ENCODE measurements around the gene SPAST.
"Not testable (repeated sequence)": the region's sequence is repeated elsewhere in the genome, so short reads cannot be mapped to it uniquely, and the experiment has no call there.

Gene SPAST

DNA sequence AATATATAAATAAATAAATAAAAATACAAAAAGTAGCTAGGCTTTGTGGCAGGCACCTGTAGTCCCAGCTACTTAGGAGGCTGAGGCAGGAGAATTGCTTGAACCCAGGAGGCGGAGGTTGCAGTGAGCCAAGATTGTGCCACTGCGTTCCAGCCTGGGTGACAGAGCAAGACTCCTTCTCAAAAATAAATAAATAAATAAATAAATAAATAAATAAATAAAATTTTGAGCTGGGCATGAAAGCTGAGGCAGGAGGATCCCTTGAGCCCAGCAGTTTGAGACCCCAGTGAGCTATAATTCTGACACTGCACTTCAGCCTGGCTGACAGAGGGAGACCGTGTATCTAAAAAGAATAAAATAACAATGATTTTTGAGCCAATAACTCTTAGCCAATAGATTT lies 8.8 kb upstream of the SPAST start:
- H3K36me3 ChIP-seq (ENCODE audit: control insufficient read depth in 4 of 4, insufficient read depth in 4 of 4, low read length in 3 of 4); H3K27me3 ChIP-seq (replicated peaks in 2 of 5; ENCODE audit: control insufficient read depth in 4 of 5, insufficient read depth in 5 of 5, low read length in 4 of 5); H3K27ac ChIP-seq (ENCODE audit: insufficient read depth in 1 of 2, low read depth in 1 of 2, low read length in 2 of 2, poor library complexity in 1 of 2, severe bottlenecking in 2 of 2); DNase-seq; H3K9me3 ChIP-seq (ENCODE audit: control extremely low read depth in 1 of 5, control insufficient read depth in 4 of 5, insufficient read depth in 2 of 5, low read depth in 1 of 5, low read length in 4 of 5); H3K4me1 ChIP-seq (ENCODE audit: control extremely low read depth in 1 of 4, control insufficient read depth in 4 of 4, insufficient read depth in 4 of 4, low read length in 3 of 4); H3K4me3 ChIP-seq (ENCODE audit: control insufficient read depth in 1 of 7, extremely low read depth in 1 of 7, insufficient read depth in 4 of 7, low read depth in 2 of 7, low read length in 6 of 7): not testable (repeated sequence)
- ChIA-PET POLR2A (interaction anchor here (1.0 kb wide), 1 partner anchor 10 kb away, joined by 4 read pairs; no protein-coding TSS in a partner anchor), CTCF (interaction anchor here (1.2 kb wide), 1 partner anchor 15 kb away, joined by 6 read pairs; the partner anchor contains the start of gene DPY30)
- WGBS (ENCODE audit: insufficient coverage), result no CpG with 5 or more reads among the region's 3 CpGs

DNA sequence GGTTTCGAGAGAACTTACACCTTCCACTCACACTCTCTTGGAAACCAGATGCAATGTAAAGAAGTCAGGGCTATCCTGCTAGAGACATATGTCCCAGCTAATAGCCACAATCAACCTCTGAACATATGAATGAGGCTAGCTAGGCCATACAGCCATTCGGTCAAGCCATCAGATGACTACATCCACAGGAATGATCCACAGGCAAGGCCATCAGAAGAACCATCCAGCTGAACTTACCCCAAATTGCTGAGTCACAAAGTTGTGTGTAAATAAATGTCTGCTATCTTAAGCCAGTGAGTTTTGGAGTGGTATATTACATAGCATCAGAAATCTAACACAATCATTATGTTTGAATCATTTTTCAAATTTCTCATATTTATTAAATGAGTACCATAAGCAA lies 5.2 kb upstream of the SPAST start:
- no peak overlapping the region for H3K27ac ChIP-seq (ENCODE audit: insufficient read depth in 1 of 2, low read depth in 1 of 2, low read length in 2 of 2, poor library complexity in 1 of 2, severe bottlenecking in 2 of 2)
- H3K4me3 ChIP-seq (ENCODE audit: control insufficient read depth in 1 of 7, extremely low read depth in 1 of 7, insufficient read depth in 4 of 7, low read depth in 2 of 7, low read length in 6 of 7), result no peak overlapping the region
- H3K27me3 ChIP-seq (replicated peaks in 2 of 5; ENCODE audit: control insufficient read depth in 4 of 5, insufficient read depth in 5 of 5, low read length in 4 of 5), result no peaks in the 10 kb centered on the region
- CTCF ChIA-PET, result interaction anchor here (3.1 kb wide), 1 partner anchor 18 kb away, joined by 8 read pairs; the partner anchor contains the start of gene DPY30
- WGBS (ENCODE audit: insufficient coverage), result no CpG with 5 or more reads among the region's 2 CpGs
- POLR2A ChIA-PET, result interaction anchor here (0.6 kb wide), 1 partner anchor 9 kb away, joined by 4 read pairs; no protein-coding TSS in a partner anchor
- peaks cover 4 to 10% (median 9%) of the 10 kb centered on the region in 4 experiments for H3K4me1 ChIP-seq (ENCODE audit: control extremely low read depth in 1 of 4, control insufficient read depth in 4 of 4, insufficient read depth in 4 of 4, low read length in 3 of 4)
- no peaks in the 10 kb centered on the region for H3K36me3 ChIP-seq (ENCODE audit: control insufficient read depth in 4 of 4, insufficient read depth in 4 of 4, low read length in 3 of 4)
- DNase-seq, result no peak
- no peaks in the 10 kb centered on the region for H3K9me3 ChIP-seq (ENCODE audit: control extremely low read depth in 1 of 5, control insufficient read depth in 4 of 5, insufficient read depth in 2 of 5, low read depth in 1 of 5, low read length in 4 of 5)

DNA sequence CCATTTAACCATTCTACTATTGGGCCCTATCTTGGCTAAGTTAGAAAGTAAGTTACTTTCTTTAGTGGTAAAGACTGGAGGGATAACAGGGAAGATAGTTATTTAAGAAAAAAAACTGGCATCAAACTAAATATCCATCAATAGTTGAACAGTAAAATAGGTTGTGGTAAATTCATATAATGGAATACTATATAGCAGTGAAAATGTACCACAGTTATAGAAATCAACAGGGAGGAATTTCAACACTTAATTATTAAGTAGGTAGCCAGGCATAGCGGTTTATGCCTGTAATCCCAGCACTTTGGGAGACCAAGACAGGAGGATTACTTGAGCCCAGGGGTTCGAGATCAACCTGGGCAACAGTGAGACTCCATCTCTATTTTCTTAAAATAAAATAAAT lies 3.1 kb upstream of the SPAST start:
- peaks cover 9 to 18% (median 13%) of the 10 kb centered on the region in 4 experiments for H3K4me1 ChIP-seq (ENCODE audit: control extremely low read depth in 1 of 4, control insufficient read depth in 4 of 4, insufficient read depth in 4 of 4, low read length in 3 of 4)
- H3K36me3 ChIP-seq (ENCODE audit: control insufficient read depth in 4 of 4, insufficient read depth in 4 of 4, low read length in 3 of 4), result no peaks in the 10 kb centered on the region
- DNase-seq, result no peak
- ChIA-PET CTCF (interaction anchor here (0.7 to 3.1 kb wide), 2 partner anchors 20 to 21 kb away, joined by 3 to 8 read pairs; partner anchors contain the start of gene DPY30), POLR2A (no interaction called here)
- no peak overlapping the region for H3K4me3 ChIP-seq (ENCODE audit: control insufficient read depth in 1 of 7, extremely low read depth in 1 of 7, insufficient read depth in 4 of 7, low read depth in 2 of 7, low read length in 6 of 7)
- WGBS (ENCODE audit: insufficient coverage), result no CpG with 5 or more reads among the region's 2 CpGs
- no peaks in the 10 kb centered on the region for H3K9me3 ChIP-seq (ENCODE audit: control extremely low read depth in 1 of 5, control insufficient read depth in 4 of 5, insufficient read depth in 2 of 5, low read depth in 1 of 5, low read length in 4 of 5)
- H3K27ac ChIP-seq (ENCODE audit: insufficient read depth in 1 of 2, low read depth in 1 of 2, low read length in 2 of 2, poor library complexity in 1 of 2, severe bottlenecking in 2 of 2), result no peak overlapping the region
- no peaks in the 10 kb centered on the region for H3K27me3 ChIP-seq (replicated peaks in 2 of 5; ENCODE audit: control insufficient read depth in 4 of 5, insufficient read depth in 5 of 5, low read length in 4 of 5)

DNA sequence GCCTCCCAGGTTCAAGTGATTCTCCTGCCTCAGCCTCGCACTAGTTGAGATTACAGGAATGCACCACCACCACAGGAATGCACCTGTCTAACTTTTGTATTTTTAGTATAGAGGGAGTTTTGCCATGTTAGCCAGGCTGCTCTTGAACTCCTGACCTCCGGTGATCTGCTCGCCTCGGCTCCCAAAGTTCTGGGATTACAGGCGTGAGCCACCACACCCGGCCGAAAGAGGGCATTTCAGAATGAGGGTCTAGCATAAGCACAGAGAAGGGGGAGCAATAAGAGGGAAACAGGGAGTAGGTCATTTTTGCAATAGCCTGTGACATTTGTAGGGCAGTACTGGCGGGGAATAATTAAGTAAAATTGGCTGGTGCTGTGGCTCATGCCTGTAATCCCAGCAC lies 1.9 kb upstream of the SPAST start:
- CTCF ChIA-PET, result interaction anchor here (1.2 to 1.3 kb wide), 2 partner anchors 13 to 21 kb away, joined by 4 to 6 read pairs; partner anchors contain the start of gene DPY30
- POLR2A ChIA-PET, result interaction anchor here (1.0 to 2.1 kb wide), 2 partner anchors 21 to 53 kb away, joined by 3 to 16 read pairs; partner anchors contain the start of gene DPY30
- Histone ChIP-seq H3K36me3 (ENCODE audit: control insufficient read depth in 4 of 4, insufficient read depth in 4 of 4, low read length in 3 of 4) (peaks cover 0 to 4% (median 2%) of the 10 kb centered on the region in 4 experiments), H3K27me3 (replicated peaks in 2 of 5; ENCODE audit: control insufficient read depth in 4 of 5, insufficient read depth in 5 of 5, low read length in 4 of 5) (no peaks in the 10 kb centered on the region), H3K4me3 (ENCODE audit: control insufficient read depth in 1 of 7, extremely low read depth in 1 of 7, insufficient read depth in 4 of 7, low read depth in 2 of 7, low read length in 6 of 7) (no peak overlapping the region), H3K9me3 (ENCODE audit: control extremely low read depth in 1 of 5, control insufficient read depth in 4 of 5, insufficient read depth in 2 of 5, low read depth in 1 of 5, low read length in 4 of 5) (no peaks in the 10 kb centered on the region), H3K27ac (ENCODE audit: insufficient read depth in 1 of 2, low read depth in 1 of 2, low read length in 2 of 2, poor library complexity in 1 of 2, severe bottlenecking in 2 of 2) (no peak overlapping the region), H3K4me1 (ENCODE audit: control extremely low read depth in 1 of 4, control insufficient read depth in 4 of 4, insufficient read depth in 4 of 4, low read length in 3 of 4) (peaks cover 10 to 26% (median 16%) of the 10 kb centered on the region in 4 experiments)
- DNase-seq, result no peak
- WGBS (ENCODE audit: insufficient coverage), result 96% methylated on average over 7 of the region's 8 CpGs

DNA sequence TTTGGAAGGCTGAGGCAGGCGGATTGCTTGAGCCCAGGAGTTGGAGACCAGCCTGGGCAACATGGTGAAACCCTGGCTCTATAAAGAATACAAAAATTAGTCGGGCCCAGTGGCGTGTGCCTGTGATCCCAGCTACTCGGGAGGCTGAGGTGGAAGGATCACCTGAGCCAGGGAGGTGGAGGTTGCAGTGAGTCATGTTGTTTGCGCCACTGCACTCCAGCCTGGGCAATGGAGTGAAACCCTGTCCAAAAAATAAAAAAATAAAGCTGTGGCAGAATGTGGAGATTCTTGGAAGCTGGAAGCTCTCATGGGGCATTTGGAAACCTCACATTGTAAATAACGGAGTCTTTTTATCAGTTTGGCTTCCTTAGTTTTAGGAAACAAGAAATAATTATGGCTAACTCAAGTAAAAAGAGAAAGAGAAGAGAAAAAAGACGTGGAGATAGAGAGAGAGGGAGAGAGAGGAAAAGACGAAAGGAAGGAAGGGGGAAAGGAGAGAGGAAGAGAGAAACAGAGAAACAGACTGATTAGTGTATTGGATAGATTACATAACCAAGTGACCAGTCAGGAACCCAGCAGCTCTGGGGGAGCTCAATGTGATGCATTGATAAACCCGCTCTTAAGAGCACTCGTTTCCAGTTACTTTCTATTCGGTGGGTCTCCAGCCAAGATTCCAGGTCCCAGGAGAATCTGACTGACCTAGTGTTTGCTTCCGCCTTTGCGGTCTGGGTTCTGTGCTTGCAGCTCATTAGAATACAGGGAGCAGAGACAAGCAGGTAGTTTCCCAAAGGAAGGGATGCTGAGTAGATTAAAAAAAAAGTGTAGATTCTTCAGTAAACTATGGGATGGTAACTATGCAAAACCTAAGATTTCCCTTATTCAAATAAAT lies 1.1 kb upstream of the SPAST start:
- POLR2A ChIA-PET, result interaction anchor here (1.0 to 2.1 kb wide), 2 partner anchors 22 to 54 kb away, joined by 3 to 16 read pairs; partner anchors contain the start of gene DPY30
- H3K9me3 ChIP-seq (ENCODE audit: control extremely low read depth in 1 of 5, control insufficient read depth in 4 of 5, insufficient read depth in 2 of 5, low read depth in 1 of 5, low read length in 4 of 5), result no peaks in the 10 kb centered on the region
- H3K4me3 ChIP-seq (ENCODE audit: control insufficient read depth in 1 of 7, extremely low read depth in 1 of 7, insufficient read depth in 4 of 7, low read depth in 2 of 7, low read length in 6 of 7), result peak overlapping the region; percentile 31 to 96 (median 90)
- 51% methylated on average over 10 of the region's 13 CpGs for WGBS (ENCODE audit: insufficient coverage)
- CTCF ChIA-PET, result interaction anchor here (1.1 to 1.4 kb wide), 4 partner anchors 12 to 51 kb away, joined by 3 to 6 read pairs (median 4); partner anchors contain the start of genes DPY30 and MEMO1
- DNase-seq, result peak; percentile 11 to 48 (median 40)
- H3K36me3 ChIP-seq (ENCODE audit: control insufficient read depth in 4 of 4, insufficient read depth in 4 of 4, low read length in 3 of 4), result peaks cover 0 to 4% (median 2%) of the 10 kb centered on the region in 4 experiments
- H3K27ac ChIP-seq (ENCODE audit: insufficient read depth in 1 of 2, low read depth in 1 of 2, low read length in 2 of 2, poor library complexity in 1 of 2, severe bottlenecking in 2 of 2), result peak overlapping the region in 1 of 2 experiments; percentile 91
- H3K27me3 ChIP-seq (replicated peaks in 2 of 5; ENCODE audit: control insufficient read depth in 4 of 5, insufficient read depth in 5 of 5, low read length in 4 of 5), result no peaks in the 10 kb centered on the region
- H3K4me1 ChIP-seq (ENCODE audit: control extremely low read depth in 1 of 4, control insufficient read depth in 4 of 4, insufficient read depth in 4 of 4, low read length in 3 of 4), result peaks cover 10 to 26% (median 16%) of the 10 kb centered on the region in 4 experiments

DNA sequence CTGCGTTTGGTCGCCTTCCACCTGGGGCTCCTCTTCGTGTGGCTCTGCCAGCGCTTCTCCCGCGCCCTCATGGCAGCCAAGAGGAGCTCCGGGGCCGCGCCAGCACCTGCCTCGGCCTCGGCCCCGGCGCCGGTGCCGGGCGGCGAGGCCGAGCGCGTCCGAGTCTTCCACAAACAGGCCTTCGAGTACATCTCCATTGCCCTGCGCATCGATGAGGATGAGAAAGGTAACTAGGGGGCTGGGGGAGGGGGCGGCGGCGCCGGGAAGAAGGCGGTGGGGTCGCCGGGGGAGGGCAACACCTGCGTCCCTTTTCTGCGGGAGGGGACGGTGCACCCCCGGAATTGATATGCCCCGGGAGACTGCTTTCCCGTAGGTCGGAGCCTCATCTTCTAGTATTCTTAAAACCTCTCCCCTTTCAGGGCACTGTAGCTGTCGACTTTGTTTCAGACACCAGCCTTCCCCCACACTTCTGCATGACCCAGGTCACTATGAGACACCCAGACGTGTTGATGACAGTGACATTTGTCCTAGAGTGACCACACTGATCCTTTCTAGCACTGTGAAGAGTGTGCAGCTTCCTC lies 755 bp downstream of the SPAST start:
- CTCF ChIA-PET, result interaction anchor here (1.0 kb wide), 2 partner anchors 24 to 63 kb away, joined by 3 to 4 read pairs; partner anchors contain the start of gene DPY30
- peak; percentile 9 to 34 (median 33) for DNase-seq
- peak overlapping the region in 1 of 2 experiments; percentile 91 for H3K27ac ChIP-seq (ENCODE audit: insufficient read depth in 1 of 2, low read depth in 1 of 2, low read length in 2 of 2, poor library complexity in 1 of 2, severe bottlenecking in 2 of 2)

More for the DNA sequence above, 755 bp downstream of the SPAST start:
- no peaks in the 10 kb centered on the region for H3K9me3 ChIP-seq (ENCODE audit: control extremely low read depth in 1 of 5, control insufficient read depth in 4 of 5, insufficient read depth in 2 of 5, low read depth in 1 of 5, low read length in 4 of 5)
- WGBS (ENCODE audit: insufficient coverage), result 0% methylated on average over 31 of the region's 40 CpGs
- H3K27me3 ChIP-seq (replicated peaks in 2 of 5; ENCODE audit: control insufficient read depth in 4 of 5, insufficient read depth in 5 of 5, low read length in 4 of 5), result no peaks in the 10 kb centered on the region
- H3K4me3 ChIP-seq (ENCODE audit: control insufficient read depth in 1 of 7, extremely low read depth in 1 of 7, insufficient read depth in 4 of 7, low read depth in 2 of 7, low read length in 6 of 7), result peak overlapping the region; percentile 78 to 96 (median 90)
- H3K36me3 ChIP-seq (ENCODE audit: control insufficient read depth in 4 of 4, insufficient read depth in 4 of 4, low read length in 3 of 4), result peaks cover 0 to 4% (median 2%) of the 10 kb centered on the region in 4 experiments
- peaks cover 10 to 27% (median 19%) of the 10 kb centered on the region in 4 experiments for H3K4me1 ChIP-seq (ENCODE audit: control extremely low read depth in 1 of 4, control insufficient read depth in 4 of 4, insufficient read depth in 4 of 4, low read length in 3 of 4)
- POLR2A ChIA-PET, result interaction anchor here (0.6 to 0.9 kb wide), 4 partner anchors 17 to 214 kb away, joined by 3 to 6 read pairs (median 4); partner anchors contain the start of gene DPY30

Data from common myeloid progenitor, CD34-positive (primary cell).